K562 (cell line): ENCODE results near the gene GSS. TPM values are rescaled to one million over a fixed set of nuclear protein-coding genes. Genes with fewer than 3 reads are reported as not detected.
A peak's percentile ranks its signal among the peaks of the same experiment; 100 is the strongest.

Experiments
- BCOR ChIP-seq: fragments of 450-650 bp; IDR thresholded peaks from 2 replicates; pipeline ENCODE4 v1.6.1; 2016
- GTF2F1 ChIP-seq: IDR thresholded peaks from 2 replicates; pipeline ENCODE4 v1.6.1; 2011; ENCODE audit warnings: low read depth, low read length, improper control_type of control experiment
- HMGN3 ChIP-seq: IDR thresholded peaks from 2 replicates; pipeline ENCODE4 v1.6.1; 2011; ENCODE audit warnings: borderline replicate concordance, low read depth, mild to moderate bottlenecking, mixed read lengths, low read length; ENCODE audit not compliant: insufficient read length; ENCODE audit errors: extremely low read depth
- HNRNPUL1 ChIP-seq: fragments of 200-400 bp; formaldehyde crosslinking; IDR thresholded peaks from 2 replicates; pipeline ENCODE4 v1.6.1; 2017; ENCODE audit warnings: low read length
- NR2C2 ChIP-seq, 2 experiments: fragments of 200-800 bp in 1 of 2; sonication (Bioruptor generic) in 1 of 2; sonication (generic) in 1 of 2; formaldehyde crosslinking in 1 of 2; IDR thresholded peaks; 2 replicates each; pipeline versions ENCODE4 v1.6.1 to v1.8.0; 2016 to 2022; ENCODE audit warnings: mild to moderate bottlenecking in 1 of 2, missing compliant biosample characterization in 1 of 2, missing genetic modification characterization in 1 of 2, missing genetic modification reagents in 1 of 2
- POLR2G ChIP-seq: fragments of 200-400 bp; formaldehyde crosslinking; IDR thresholded peaks from 2 replicates; pipeline ENCODE4 v1.6.1; 2017; ENCODE audit warnings: low read depth, mild to moderate bottlenecking, antibody characterized with exemption, low read length, moderate library complexity
- SMARCA4 ChIP-seq: fragments of 450-650 bp; IDR thresholded peaks from 2 replicates; pipeline ENCODE4 v1.6.1; 2016
- TEAD4 ChIP-seq, 2 experiments: sonication (generic) in 1 of 2; formaldehyde crosslinking in 1 of 2; IDR thresholded peaks; 2 replicates each; pipeline versions ENCODE4 v1.6.1 to v1.8.0; 2012 to 2022; ENCODE audit warnings: borderline replicate concordance in 1 of 2, inconsistent platforms in 1 of 2, low read length in 1 of 2, mild to moderate bottlenecking in 1 of 2, missing genetic modification reagents in 1 of 2
- ZC3H11A ChIP-seq: IDR thresholded peaks from 2 replicates; pipeline ENCODE4 v1.6.1; 2012; ENCODE audit warnings: low read depth, low read length, improper control_type of control experiment
- ZNF143 ChIP-seq: sonication (generic); formaldehyde crosslinking; IDR thresholded peaks from 2 replicates; pipeline ENCODE4 v1.9.0; 2022; ENCODE audit warnings: mild to moderate bottlenecking, missing genetic modification reagents
- ZNF384 ChIP-seq: IDR thresholded peaks from 2 replicates; pipeline ENCODE4 v1.6.1; 2012; ENCODE audit warnings: low read depth, low read length, improper control_type of control experiment
- ZNF583 ChIP-seq: fragments of 250-450 bp; sonication (Bioruptor Pico); IDR thresholded peaks from 2 replicates; pipeline ENCODE4 v1.4.0; 2020
- polyA plus RNA-seq, 8 experiments: library from polyadenylated mRNA; depleted of rRNA in 4 of 8; stranded (reverse) in 5 of 8; unstranded in 3 of 8; fragments of >200 nt; fragmentation: Nextera tagmentation in 2 of 8; fragmentation: Illumina TruSeq in 1 of 8; extraction: Ambion mirVana in 2 of 8; extraction: Trizol in 1 of 8; gene quantifications; 2 replicates each; pipeline versions ENCODE4 v1.2.1 to v1.2.3, GENCODE V29; 2011 to 2014; ENCODE audit warnings: inconsistent platforms in 1 of 8, missing spikeins in 1 of 8
- total RNA-seq, 7 experiments: library from RNA; depleted of rRNA in 6 of 7; stranded (reverse); fragments of >200 nt in 6 of 7; fragmentation: Illumina TruSeq in 2 of 7; extraction: Trizol in 2 of 7; gene quantifications; 2 replicates each; pipeline versions ENCODE4 v1.2.1 to v1.2.3, GENCODE V29; 2011 to 2021; ENCODE audit warnings: low replicate concordance in 1 of 7
- TF ChIP-seq, protein P1 (sequence below): sonication (generic); formaldehyde crosslinking; IDR thresholded peaks from 2 replicates; pipeline ENCODE4 v1.4.0; 2020; ENCODE audit warnings: mild to moderate bottlenecking, missing genetic modification reagents
- TF ChIP-seq, protein P2 (sequence below): sonication (generic); formaldehyde crosslinking; IDR thresholded peaks from 2 replicates; pipeline ENCODE4 v1.8.1; 2022; ENCODE audit warnings: missing genetic modification reagents
- TF ChIP-seq, protein P3 (sequence below): fragments of 150-350 bp; IDR thresholded peaks from 2 replicates; pipeline ENCODE4 v1.6.1; 2014; ENCODE audit warnings: low read depth, mild to moderate bottlenecking, low read length, borderline replicate concordance
- TF ChIP-seq, protein P4 (sequence below), 3 experiments: fragments of 200-800 bp in 1 of 3; fragments of 250-450 bp in 1 of 3; fragments of 450-650 bp in 1 of 3; sonication (Bioruptor Pico) in 1 of 3; sonication (Bioruptor generic) in 1 of 3; formaldehyde crosslinking in 1 of 3; IDR thresholded peaks; 2 replicates each; pipeline versions ENCODE4 v1.6.1 to v1.8.0; 2016 to 2022; ENCODE audit warnings: mild to moderate bottlenecking in 2 of 3, missing genetic modification characterization in 2 of 3, missing compliant biosample characterization in 1 of 3, moderate library complexity in 1 of 3

The GSS gene
- total and polyA plus RNA-seq, 9 of the 15 experiments (the other 6 are each of a cell fraction or from before 2014, with no cell fraction given): 18.4 to 165 (median 89.4) TPM

DNA sequence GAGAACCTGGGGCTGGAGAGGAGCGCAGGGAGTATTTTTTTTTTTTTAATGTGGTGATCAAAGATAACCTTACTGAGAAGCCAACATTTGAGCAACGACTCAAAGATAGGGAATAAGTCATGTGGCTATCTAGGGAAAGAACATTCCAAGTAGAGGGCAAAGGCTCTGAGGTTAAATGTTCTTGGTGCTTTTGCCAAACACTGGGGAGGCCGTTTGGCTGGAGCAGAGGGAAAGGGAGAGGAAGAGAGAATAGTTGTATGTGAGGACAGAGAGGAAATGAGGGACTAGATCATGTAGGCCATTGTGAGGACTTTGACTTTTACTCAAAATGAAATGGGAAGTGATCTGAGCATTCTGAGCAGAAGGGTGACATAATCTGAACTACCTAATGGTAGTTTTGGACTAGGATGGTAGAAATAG lies 51.4 kb downstream of the GSS start (continued):
- TF ChIP-seq, protein P1, sequence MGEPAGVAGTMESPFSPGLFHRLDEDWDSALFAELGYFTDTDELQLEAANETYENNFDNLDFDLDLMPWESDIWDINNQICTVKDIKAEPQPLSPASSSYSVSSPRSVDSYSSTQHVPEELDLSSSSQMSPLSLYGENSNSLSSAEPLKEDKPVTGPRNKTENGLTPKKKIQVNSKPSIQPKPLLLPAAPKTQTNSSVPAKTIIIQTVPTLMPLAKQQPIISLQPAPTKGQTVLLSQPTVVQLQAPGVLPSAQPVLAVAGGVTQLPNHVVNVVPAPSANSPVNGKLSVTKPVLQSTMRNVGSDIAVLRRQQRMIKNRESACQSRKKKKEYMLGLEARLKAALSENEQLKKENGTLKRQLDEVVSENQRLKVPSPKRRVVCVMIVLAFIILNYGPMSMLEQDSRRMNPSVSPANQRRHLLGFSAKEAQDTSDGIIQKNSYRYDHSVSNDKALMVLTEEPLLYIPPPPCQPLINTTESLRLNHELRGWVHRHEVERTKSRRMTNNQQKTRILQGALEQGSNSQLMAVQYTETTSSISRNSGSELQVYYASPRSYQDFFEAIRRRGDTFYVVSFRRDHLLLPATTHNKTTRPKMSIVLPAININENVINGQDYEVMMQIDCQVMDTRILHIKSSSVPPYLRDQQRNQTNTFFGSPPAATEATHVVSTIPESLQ: no peak
- TF ChIP-seq HNRNPUL1 (no peak), GTF2F1 (no peak), ZC3H11A (no peak), HMGN3 (no peak), SMARCA4 (peak; percentile 16; the same call in 1 of the 2 replicates), ZNF583 (CRISPR knock-in tag) (no peak), NR2C2 (CRISPR knock-in tag; IDR thresholded peaks at IDR 0.05) (no peak), NR2C2 (tag; IDR thresholded peaks at IDR 0.05) (peak; percentile 33; the same call in 1 of the 2 replicates), ZNF143 (no peak), BCOR (no peak), TEAD4 (IDR thresholded peaks at IDR 0.05; ENCODE audit: low read length) (peak; percentile 44; the same call in 1 of the 2 replicates), TEAD4 (CRISPR knock-in tag; IDR thresholded peaks at IDR 0.05; ENCODE audit: borderline replicate concordance) (no peak), ZNF384 (peak; percentile 77), POLR2G (no peak)
- TF ChIP-seq, protein P2, sequence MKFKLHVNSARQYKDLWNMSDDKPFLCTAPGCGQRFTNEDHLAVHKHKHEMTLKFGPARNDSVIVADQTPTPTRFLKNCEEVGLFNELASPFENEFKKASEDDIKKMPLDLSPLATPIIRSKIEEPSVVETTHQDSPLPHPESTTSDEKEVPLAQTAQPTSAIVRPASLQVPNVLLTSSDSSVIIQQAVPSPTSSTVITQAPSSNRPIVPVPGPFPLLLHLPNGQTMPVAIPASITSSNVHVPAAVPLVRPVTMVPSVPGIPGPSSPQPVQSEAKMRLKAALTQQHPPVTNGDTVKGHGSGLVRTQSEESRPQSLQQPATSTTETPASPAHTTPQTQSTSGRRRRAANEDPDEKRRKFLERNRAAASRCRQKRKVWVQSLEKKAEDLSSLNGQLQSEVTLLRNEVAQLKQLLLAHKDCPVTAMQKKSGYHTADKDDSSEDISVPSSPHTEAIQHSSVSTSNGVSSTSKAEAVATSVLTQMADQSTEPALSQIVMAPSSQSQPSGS: no peak
- TF ChIP-seq, protein P3, sequence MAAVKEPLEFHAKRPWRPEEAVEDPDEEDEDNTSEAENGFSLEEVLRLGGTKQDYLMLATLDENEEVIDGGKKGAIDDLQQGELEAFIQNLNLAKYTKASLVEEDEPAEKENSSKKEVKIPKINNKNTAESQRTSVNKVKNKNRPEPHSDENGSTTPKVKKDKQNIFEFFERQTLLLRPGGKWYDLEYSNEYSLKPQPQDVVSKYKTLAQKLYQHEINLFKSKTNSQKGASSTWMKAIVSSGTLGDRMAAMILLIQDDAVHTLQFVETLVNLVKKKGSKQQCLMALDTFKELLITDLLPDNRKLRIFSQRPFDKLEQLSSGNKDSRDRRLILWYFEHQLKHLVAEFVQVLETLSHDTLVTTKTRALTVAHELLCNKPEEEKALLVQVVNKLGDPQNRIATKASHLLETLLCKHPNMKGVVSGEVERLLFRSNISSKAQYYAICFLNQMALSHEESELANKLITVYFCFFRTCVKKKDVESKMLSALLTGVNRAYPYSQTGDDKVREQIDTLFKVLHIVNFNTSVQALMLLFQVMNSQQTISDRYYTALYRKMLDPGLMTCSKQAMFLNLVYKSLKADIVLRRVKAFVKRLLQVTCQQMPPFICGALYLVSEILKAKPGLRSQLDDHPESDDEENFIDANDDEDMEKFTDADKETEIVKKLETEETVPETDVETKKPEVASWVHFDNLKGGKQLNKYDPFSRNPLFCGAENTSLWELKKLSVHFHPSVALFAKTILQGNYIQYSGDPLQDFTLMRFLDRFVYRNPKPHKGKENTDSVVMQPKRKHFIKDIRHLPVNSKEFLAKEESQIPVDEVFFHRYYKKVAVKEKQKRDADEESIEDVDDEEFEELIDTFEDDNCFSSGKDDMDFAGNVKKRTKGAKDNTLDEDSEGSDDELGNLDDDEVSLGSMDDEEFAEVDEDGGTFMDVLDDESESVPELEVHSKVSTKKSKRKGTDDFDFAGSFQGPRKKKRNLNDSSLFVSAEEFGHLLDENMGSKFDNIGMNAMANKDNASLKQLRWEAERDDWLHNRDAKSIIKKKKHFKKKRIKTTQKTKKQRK: no peak
- TF ChIP-seq, protein P4, sequence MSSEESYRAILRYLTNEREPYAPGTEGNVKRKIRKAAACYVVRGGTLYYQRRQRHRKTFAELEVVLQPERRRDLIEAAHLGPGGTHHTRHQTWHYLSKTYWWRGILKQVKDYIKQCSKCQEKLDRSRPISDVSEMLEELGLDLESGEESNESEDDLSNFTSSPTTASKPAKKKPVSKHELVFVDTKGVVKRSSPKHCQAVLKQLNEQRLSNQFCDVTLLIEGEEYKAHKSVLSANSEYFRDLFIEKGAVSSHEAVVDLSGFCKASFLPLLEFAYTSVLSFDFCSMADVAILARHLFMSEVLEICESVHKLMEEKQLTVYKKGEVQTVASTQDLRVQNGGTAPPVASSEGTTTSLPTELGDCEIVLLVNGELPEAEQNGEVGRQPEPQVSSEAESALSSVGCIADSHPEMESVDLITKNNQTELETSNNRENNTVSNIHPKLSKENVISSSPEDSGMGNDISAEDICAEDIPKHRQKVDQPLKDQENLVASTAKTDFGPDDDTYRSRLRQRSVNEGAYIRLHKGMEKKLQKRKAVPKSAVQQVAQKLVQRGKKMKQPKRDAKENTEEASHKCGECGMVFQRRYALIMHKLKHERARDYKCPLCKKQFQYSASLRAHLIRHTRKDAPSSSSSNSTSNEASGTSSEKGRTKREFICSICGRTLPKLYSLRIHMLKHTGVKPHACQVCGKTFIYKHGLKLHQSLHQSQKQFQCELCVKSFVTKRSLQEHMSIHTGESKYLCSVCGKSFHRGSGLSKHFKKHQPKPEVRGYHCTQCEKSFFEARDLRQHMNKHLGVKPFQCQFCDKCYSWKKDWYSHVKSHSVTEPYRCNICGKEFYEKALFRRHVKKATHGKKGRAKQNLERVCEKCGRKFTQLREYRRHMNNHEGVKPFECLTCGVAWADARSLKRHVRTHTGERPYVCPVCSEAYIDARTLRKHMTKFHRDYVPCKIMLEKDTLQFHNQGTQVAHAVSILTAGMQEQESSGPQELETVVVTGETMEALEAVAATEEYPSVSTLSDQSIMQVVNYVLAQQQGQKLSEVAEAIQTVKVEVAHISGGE (CRISPR knock-in tag; IDR thresholded peaks at IDR 0.05): no peak
